GM12872 (cell line): ENCODE data around the gene MAN2A2.

Source experiments
- CTCF ChIP-seq: IDR thresholded peaks from 3 replicates; pipeline ENCODE4 v1.5.1; 2011; ENCODE audit warnings: low read depth, mild to moderate bottlenecking, low read length, moderate library complexity; ENCODE audit not compliant: insufficient read depth

The MAN2A2 gene

GRCh38 chr15:90970274-90970673, 67.2 kb downstream of the MAN2A2 start:
- no peak for TF ChIP-seq CTCF

GRCh38 chr15:90972133-90972532, 69.0 kb downstream of the MAN2A2 start:
- no peak for TF ChIP-seq CTCF
